ENCODE data around the gene TRIM67. TPM values are rescaled to one million over a fixed set of nuclear protein-coding genes. Genes with fewer than 3 reads are reported as not detected.

Gene TRIM67
- total and polyA plus RNA-seq, 3 donors from 2014 or later: 0.19 to 0.26 (median 0.24) TPM

GRCh38 chr1:231189683-231190270, 27.9 kb downstream of the TRIM67 start:
- Histone ChIP-seq H3K27me3 (no peaks in the 10 kb centered on the region), H3K36me3 (ENCODE audit: low read depth, missing control alignments) (no peaks in the 10 kb centered on the region), H3K27ac (no peak overlapping the region), H3K4me1 (no peaks in the 10 kb centered on the region), H3K4me3 (no peak overlapping the region), H3K9me3 (no peaks in the 10 kb centered on the region)
- WGBS, 2 donors: 91 to 92% methylated on average over 5 of the region's 5 CpGs
- TF ChIP-seq CTCF (IDR thresholded peaks at IDR 0.05) (no peak), POLR2A (IDR thresholded peaks at IDR 0.05) (no peak)
- DNase-seq: no peak
- intact Hi-C loops (cut with DNase I; ENCODE audit: low total_unique reads): no loop called here

- Histone ChIP-seq H3K36me3 (ENCODE audit: low read depth, missing control alignments) (no peaks in the 10 kb centered on the region), H3K27ac (no peak overlapping the region), H3K4me1 (no peaks in the 10 kb centered on the region), H3K27me3 (no peaks in the 10 kb centered on the region), H3K4me3 (no peak overlapping the region), H3K9me3 (no peaks in the 10 kb centered on the region)
- DNase-seq: no peak
- 94 to 95% methylated on average over 10 of the region's 10 CpGs for WGBS, 2 donors
- TF ChIP-seq POLR2A (IDR thresholded peaks at IDR 0.05) (no peak), CTCF (IDR thresholded peaks at IDR 0.05) (no peak)
- intact Hi-C loops (cut with DNase I; ENCODE audit: low total_unique reads): no loop called here
Observed at GRCh38 chr1:231190456-231190855, 28.6 kb downstream of the TRIM67 start.

GRCh38 chr1:231192620-231193163, 30.8 kb downstream of the TRIM67 start:
- Histone ChIP-seq H3K27ac (no peak overlapping the region), H3K4me1 (no peaks in the 10 kb centered on the region), H3K27me3 (no peaks in the 10 kb centered on the region), H3K4me3 (no peak overlapping the region), H3K9me3 (no peaks in the 10 kb centered on the region), H3K36me3 (ENCODE audit: low read depth, missing control alignments) (no peaks in the 10 kb centered on the region)
- TF ChIP-seq CTCF (IDR thresholded peaks at IDR 0.05) (no peak), POLR2A (IDR thresholded peaks at IDR 0.05) (no peak)
- intact Hi-C loops (cut with DNase I; ENCODE audit: low total_unique reads): no loop called here
- 43 to 56% methylated on average over 10 to 12 of the region's 12 CpGs for WGBS, 2 donors
- peak; percentile 32 for DNase-seq

GRCh38 chr1:231193710-231194340, 32.0 kb downstream of the TRIM67 start:
- WGBS, 2 donors: 59 to 70% methylated on average over 6 to 10 of the region's 10 CpGs
- Histone ChIP-seq H3K9me3 (no peaks in the 10 kb centered on the region), H3K36me3 (ENCODE audit: low read depth, missing control alignments) (no peaks in the 10 kb centered on the region), H3K27me3 (no peaks in the 10 kb centered on the region), H3K4me1 (no peaks in the 10 kb centered on the region), H3K27ac (no peak overlapping the region), H3K4me3 (no peak overlapping the region)
- DNase-seq: no peak
- intact Hi-C loops (cut with DNase I; ENCODE audit: low total_unique reads): no loop called here
- TF ChIP-seq POLR2A (IDR thresholded peaks at IDR 0.05) (no peak), CTCF (IDR thresholded peaks at IDR 0.05) (no peak)
